Mesodermal cell (in vitro differentiated cells): ENCODE results near the gene KRTAP19-2. TPM values are rescaled to one million over a fixed set of nuclear protein-coding genes. Genes with fewer than 3 reads are reported as not detected.
"Not testable (repeated sequence)": the region's sequence is repeated elsewhere in the genome, so short reads cannot be mapped to it uniquely, and the experiment has no call there.

Source experiments
- H3K27ac ChIP-seq: 2 replicates; pipeline ENCODE4 v1.7.0; 2013; ENCODE audit warnings: mild to moderate bottlenecking, low read depth, low read length, moderate library complexity; ENCODE audit not compliant: severe bottlenecking
- H3K36me3 ChIP-seq: 2 replicates; pipeline ENCODE4 v1.7.1; 2013; ENCODE audit warnings: mild to moderate bottlenecking, low read length, moderate library complexity; ENCODE audit not compliant: control insufficient read depth, insufficient read depth
- H3K4me1 ChIP-seq: one replicate; pipeline ENCODE4 v1.7.1; 2013; ENCODE audit warnings: mild to moderate bottlenecking, low read length; ENCODE audit not compliant: insufficient read depth, control insufficient read depth, poor library complexity, severe bottlenecking
- H3K4me3 ChIP-seq: 2 replicates; pipeline ENCODE4 v1.7.0; 2013; ENCODE audit warnings: low read length, control low read depth, mild to moderate bottlenecking; ENCODE audit not compliant: insufficient read depth, poor library complexity, severe bottlenecking; ENCODE audit errors: extremely low read depth
- H3K9me3 ChIP-seq: 2 replicates; pipeline ENCODE4 v1.7.1; 2013; ENCODE audit warnings: mild to moderate bottlenecking, low read length, moderate library complexity; ENCODE audit not compliant: control insufficient read depth
- WGBS, 2 experiments: methylation state at CpG; one replicate each; pipeline ENCODE4 v1.1.5; 2013; ENCODE audit warnings: missing lambda C conversion rate in 2 of 2; ENCODE audit not compliant: insufficient coverage in 2 of 2; 5-methylcytosine and 5-hydroxymethylcytosine counted together
- polyA plus RNA-seq, 2 experiments: library from polyadenylated mRNA; stranded (reverse); fragments of 50-300 nt; gene quantifications; one replicate each; pipeline ENCODE4 v1.2.3, GENCODE V29; 2013

The KRTAP19-2 gene
- not detected for polyA plus RNA-seq (2013, experiment 1 of 2)
- polyA plus RNA-seq (2013, experiment 2 of 2) = not detected

GRCh38 chr21:30487336-30487735, at the start of gene KRTAP19-2:
Gene KRTAP19-2, minus strand, starts transcription at chr21:30487436. Its CDS starts 88 bp downstream, at chr21:30487348.
- WGBS, 2 experiments = no CpG with 5 or more reads among the region's 2 CpGs
- Histone ChIP-seq H3K4me1 (no peaks in the 10 kb centered on the region), H3K27ac (no peak within 1 kb of the TSS), H3K9me3 (peaks cover 17% of the 10 kb centered on the region), H3K36me3 (no peaks in the 10 kb centered on the region), H3K4me3 (no peak within 1 kb of the TSS)

GRCh38 chr21:30518876-30519275, 31.6 kb upstream of the KRTAP19-2 start:
- no peak overlapping the region for H3K4me3 ChIP-seq
- H3K27ac ChIP-seq = no peak overlapping the region
- H3K9me3 ChIP-seq = no peaks in the 10 kb centered on the region
- H3K4me1 ChIP-seq = no peaks in the 10 kb centered on the region
- no peaks in the 10 kb centered on the region for H3K36me3 ChIP-seq
- no CpG with 5 or more reads among the region's 1 CpG for WGBS, 2 experiments

GRCh38 chr21:30515681-30516080, 28.4 kb upstream of the KRTAP19-2 start:
- Histone ChIP-seq H3K27ac (no peak overlapping the region), H3K9me3 (no peaks in the 10 kb centered on the region), H3K4me3 (no peak overlapping the region), H3K4me1 (no peaks in the 10 kb centered on the region), H3K36me3 (no peaks in the 10 kb centered on the region)
- WGBS, 2 experiments = 80% methylated on average over 1 of the region's 1 CpG; no CpG with 5 or more reads in 1 of the 2 experiments

GRCh38 chr21:30505621-30506205, 18.5 kb upstream of the KRTAP19-2 start:
- not testable (repeated sequence) for H3K36me3 ChIP-seq, H3K27ac ChIP-seq, H3K4me3 ChIP-seq, H3K4me1 ChIP-seq, H3K9me3 ChIP-seq
- WGBS, 2 experiments = 39 to 58% methylated on average over 2 to 3 of the region's 4 CpGs

- Histone ChIP-seq H3K4me3 (no peak within 1 kb of the TSS), H3K4me1 (no peaks in the 10 kb centered on the region), H3K9me3 (no peaks in the 10 kb centered on the region), H3K36me3 (no peaks in the 10 kb centered on the region), H3K27ac (no peak within 1 kb of the TSS)
- WGBS, 2 experiments = 95% methylated on average over 4 of the region's 6 CpGs; no CpG with 5 or more reads in 1 of the 2 experiments
Measured at GRCh38 chr21:30502041-30502440, 14.8 kb upstream of the KRTAP19-2 start, which contains the start of gene KRTAP19-5. Gene KRTAP19-5, minus strand, starts transcription at chr21:30502141. Its CDS starts 51 bp downstream, at chr21:30502090.

- no peaks in the 10 kb centered on the region for H3K4me1 ChIP-seq
- H3K27ac ChIP-seq = no peak within 1 kb of the TSS
- H3K9me3 ChIP-seq = no peaks in the 10 kb centered on the region
- no peaks in the 10 kb centered on the region for H3K36me3 ChIP-seq
- 54% methylated on average over 2 of the region's 4 CpGs; no CpG with 5 or more reads in 1 of the 2 experiments for WGBS, 2 experiments
- no peak within 1 kb of the TSS for H3K4me3 ChIP-seq
Measured at GRCh38 chr21:30497065-30497464, 9.8 kb upstream of the KRTAP19-2 start, which contains the start of gene KRTAP19-4. Gene KRTAP19-4, minus strand, starts transcription at chr21:30497165. Its CDS starts 55 bp downstream, at chr21:30497110.

GRCh38 chr21:30491963-30492428, 4.8 kb upstream of the KRTAP19-2 start, which contains the start of gene KRTAP19-3:
Gene KRTAP19-3, minus strand, starts transcription at chr21:30492013. Its CDS starts 56 bp downstream, at chr21:30491957.
- no peak within 1 kb of the TSS for H3K4me3 ChIP-seq
- H3K9me3 ChIP-seq = peaks cover 4% of the 10 kb centered on the region
- H3K27ac ChIP-seq = no peak within 1 kb of the TSS
- no peaks in the 10 kb centered on the region for H3K36me3 ChIP-seq
- H3K4me1 ChIP-seq = no peaks in the 10 kb centered on the region
- no CpG with 5 or more reads among the region's 2 CpGs for WGBS, 2 experiments

GRCh38 chr21:30486180-30486579, 1.1 kb downstream of the KRTAP19-2 start:
- Histone ChIP-seq H3K4me3 (no peak overlapping the region), H3K27ac (no peak overlapping the region), H3K9me3 (peaks cover 17% of the 10 kb centered on the region), H3K36me3 (no peaks in the 10 kb centered on the region), H3K4me1 (no peaks in the 10 kb centered on the region)
- 14 to 80% methylated on average over 1 to 2 of the region's 2 CpGs for WGBS, 2 experiments

- WGBS, 2 experiments = 50 to 100% methylated on average over 1 of the region's 2 CpGs
- H3K4me1 ChIP-seq = no peaks in the 10 kb centered on the region
- no peak overlapping the region for H3K4me3 ChIP-seq
- peaks cover 15% of the 10 kb centered on the region for H3K9me3 ChIP-seq
- no peak overlapping the region for H3K27ac ChIP-seq
- H3K36me3 ChIP-seq = no peaks in the 10 kb centered on the region
Measured at GRCh38 chr21:30482130-30482529, 5.1 kb downstream of the KRTAP19-2 start.

- Histone ChIP-seq H3K27ac (no peak within 1 kb of the TSS), H3K4me1 (no peaks in the 10 kb centered on the region), H3K9me3 (no peaks in the 10 kb centered on the region), H3K36me3 (no peaks in the 10 kb centered on the region), H3K4me3 (no peak within 1 kb of the TSS)
- 88 to 89% methylated on average over 6 to 7 of the region's 7 CpGs for WGBS, 2 experiments
Measured at GRCh38 chr21:30480145-30480544, 7.1 kb downstream of the KRTAP19-2 start, which contains the start of gene KRTAP19-1. Gene KRTAP19-1, minus strand, starts transcription at chr21:30480367. Its CDS starts 50 bp downstream, at chr21:30480317.

GRCh38 chr21:30479259-30479658, 8.0 kb downstream of the KRTAP19-2 start:
- Histone ChIP-seq H3K4me1 (no peaks in the 10 kb centered on the region), H3K9me3 (no peaks in the 10 kb centered on the region), H3K36me3 (no peaks in the 10 kb centered on the region), H3K27ac (no peak overlapping the region), H3K4me3 (no peak overlapping the region)
- WGBS, 2 experiments = 100% methylated on average over 2 to 3 of the region's 4 CpGs
